GM12878 (cell line): ENCODE results near the gene MBOAT7. TPM values are rescaled to one million over a fixed set of nuclear protein-coding genes. Genes with fewer than 3 reads are reported as not detected.
"Not testable (repeated sequence)": the region's sequence is repeated elsewhere in the genome, so short reads cannot be mapped to it uniquely, and the experiment has no call there.

Source experiments
- ATAC-seq: fragments of 200-7000 bp; cut with Tn5 transposase; 3 replicates; pipeline ENCODE4 v1.9.1; 2020; ENCODE audit warnings: mild to moderate bottlenecking, moderate library complexity
- BruUV-seq: library from RNA; stranded (reverse); fragments of 400-500 nt; replicated peaks from 2 replicates; lab custom pipeline; 2021; lab: Mats Ljungman, UMichigan
- CTCF ChIA-PET: fragments of 300-600 bp; sonication (Branson Sonifier 250); formaldehyde crosslinking; extraction: SDS; loops from one replicate; lab custom pipeline; 2021; ENCODE audit warnings: inconsistent platforms; lab: Yijun Ruan, JAX
- POLR2A ChIA-PET: fragments of 350-600 bp; formaldehyde crosslinking; extraction: SDS; loops from one replicate; lab custom pipeline; 2021; ENCODE audit warnings: inconsistent platforms; lab: Charles Lee
- RAD21 ChIA-PET: fragments of 300-600 bp; sonication (Branson Sonifier 250); formaldehyde crosslinking; loops from one replicate; lab custom pipeline; 2023; ENCODE audit warnings: antibody characterized with exemption; ENCODE audit not compliant: unreplicated experiment; lab: Charles Lee
- SMC1A ChIA-PET: fragments of 300-600 bp; sonication (Branson Sonifier 250); formaldehyde crosslinking; loops from one replicate; lab custom pipeline; 2023; ENCODE audit not compliant: unreplicated experiment, uncharacterized antibody; lab: Charles Lee
- DNase-seq: peaks from one replicate; pipeline ENCODE4 v3.0.0-alpha.2; 2011; ENCODE audit warnings: low read depth, low spot score
- FAIRE-seq: peaks from 3 replicates; lab custom pipeline; 2011; peaks lifted over from hg19 to GRCh38; lab: Jason Lieb, UNC
- H2AFZ ChIP-seq: 2 replicates; pipeline ENCODE4 v1.6.0; 2011; ENCODE audit warnings: low read depth, low read length, control low read depth; ENCODE audit not compliant: control insufficient read depth
- H3K27ac ChIP-seq: 2 replicates; pipeline ENCODE4 v1.5.1; 2011; ENCODE audit warnings: control low read depth; ENCODE audit not compliant: control insufficient read depth, insufficient read depth
- H3K27me3 ChIP-seq, 2 experiments: replicated peaks in 1 of 2; 2 replicates each; pipeline versions ENCODE4 v1.6.0 to v1.6.1; 2011; ENCODE audit warnings: low read length in 1 of 2; ENCODE audit not compliant: control insufficient read depth in 2 of 2, insufficient read depth in 2 of 2
- H3K36me3 ChIP-seq, 2 experiments: 2 replicates each; pipeline ENCODE4 v1.5.1; 2011; ENCODE audit warnings: low read length in 1 of 2; ENCODE audit not compliant: control insufficient read depth in 2 of 2, insufficient read depth in 2 of 2
- H3K4me1 ChIP-seq: 2 replicates; pipeline ENCODE4 v1.6.1; 2011; ENCODE audit warnings: mild to moderate bottlenecking, low read length, moderate library complexity, mixed read lengths; ENCODE audit not compliant: control insufficient read depth, insufficient read depth
- H3K4me2 ChIP-seq: 2 replicates; pipeline ENCODE4 v1.6.0; 2011; ENCODE audit warnings: control low read depth; ENCODE audit not compliant: control insufficient read depth, insufficient read depth
- H3K4me3 ChIP-seq: fragments of 200-600 bp; sonication (generic); 2 replicates; pipeline ENCODE4 v1.5.1; 2016
- H3K79me2 ChIP-seq: 2 replicates; pipeline ENCODE4 v1.6.0; 2011; ENCODE audit warnings: low read length; ENCODE audit not compliant: control insufficient read depth, insufficient read depth
- H3K9ac ChIP-seq: 2 replicates; pipeline ENCODE4 v1.8.0; 2011; ENCODE audit warnings: low read length, control low read depth, mixed read lengths; ENCODE audit not compliant: control insufficient read depth, insufficient read depth
- H3K9me3 ChIP-seq: replicated peaks from 3 replicates; pipeline ENCODE4 v1.5.1; 2011; ENCODE audit warnings: mild to moderate bottlenecking, low read length; ENCODE audit not compliant: control insufficient read depth, insufficient read depth
- H4K20me1 ChIP-seq: 2 replicates; pipeline ENCODE4 v1.6.0; 2011; ENCODE audit not compliant: control insufficient read depth, insufficient read depth
- HDAC2 ChIP-seq: fragments of 200-600 bp; sonication (generic); IDR thresholded peaks from 2 replicates; pipeline ENCODE4 v1.6.1; 2017
- RAD51 ChIP-seq: fragments of 450-650 bp; IDR thresholded peaks from 2 replicates; pipeline ENCODE4 v1.6.1; 2016; ENCODE audit warnings: moderate library complexity, mild to moderate bottlenecking, inconsistent platforms
- TCF12 ChIP-seq: IDR thresholded peaks from 2 replicates; pipeline ENCODE4 v1.6.1; 2011; ENCODE audit warnings: low read depth, mild to moderate bottlenecking, low read length
- YY1 ChIP-seq: IDR thresholded peaks from 2 replicates; pipeline ENCODE4 v1.6.1; 2011; ENCODE audit warnings: low read depth, mild to moderate bottlenecking, low read length
- WGBS: methylation state at CpG from one replicate; pipeline ENCODE4 v1.1.6; 2016; ENCODE audit warnings: low lambda C conversion rate; ENCODE audit not compliant: insufficient replicate concordance, insufficient coverage; ENCODE audit errors: missing lambda C conversion rate; 5-methylcytosine and 5-hydroxymethylcytosine counted together
- in situ Hi-C: fragments of 300-500 bp; cut with MboI; formaldehyde crosslinking; loops from 9 replicates; pipeline ENCODE4 v1.14.3; 2018; ENCODE audit warnings: mixed read lengths
- intact Hi-C: fragments of 100-400 bp; cut with micrococcal nuclease; formaldehyde crosslinking; loops from one replicate; pipeline ENCODE4 v1.14.2; 2022; ENCODE audit not compliant: unreplicated experiment
- polyA plus RNA-seq, 11 experiments: library from polyadenylated mRNA; depleted of rRNA in 4 of 11; unstranded in 6 of 11; stranded (reverse) in 5 of 11; fragments of >200 nt; fragmentation: Nextera tagmentation in 4 of 11; fragmentation: Illumina TruSeq in 1 of 11; extraction: Ambion mirVana in 4 of 11; extraction: Trizol in 1 of 11; gene quantifications; 1 replicate in 1 of 11; 2 replicates in 10 of 11; pipeline versions ENCODE4 v1.2.1 to v1.2.3, GENCODE V29; 2011 to 2016; ENCODE audit warnings: inconsistent platforms in 2 of 11, missing spikeins in 2 of 11, low read depth in 1 of 11
- total RNA-seq, 4 experiments: library from RNA; depleted of rRNA in 3 of 4; stranded (reverse); fragments of >200 nt in 3 of 4; fragmentation: Illumina TruSeq in 1 of 4; extraction: Trizol in 1 of 4; gene quantifications; 2 replicates each; pipeline versions ENCODE4 v1.2.1 to v1.2.3, GENCODE V29; 2013 to 2021
- TF ChIP-seq, protein P1 (sequence below): fragments of 450-650 bp; IDR thresholded peaks from 2 replicates; pipeline ENCODE4 v1.6.1; 2017; ENCODE audit warnings: mild to moderate bottlenecking, moderate library complexity

Gene MBOAT7
- total and polyA plus RNA-seq, 10 of the 15 experiments (the other 5 are each of a cell fraction or from before 2014, with no cell fraction given), result 0.69 to 44.5 (median 21.7) TPM

GRCh38 chr19:54218960-54219661, 29.7 kb upstream of the MBOAT7 start (continued):
- TF ChIP-seq, protein P1, sequence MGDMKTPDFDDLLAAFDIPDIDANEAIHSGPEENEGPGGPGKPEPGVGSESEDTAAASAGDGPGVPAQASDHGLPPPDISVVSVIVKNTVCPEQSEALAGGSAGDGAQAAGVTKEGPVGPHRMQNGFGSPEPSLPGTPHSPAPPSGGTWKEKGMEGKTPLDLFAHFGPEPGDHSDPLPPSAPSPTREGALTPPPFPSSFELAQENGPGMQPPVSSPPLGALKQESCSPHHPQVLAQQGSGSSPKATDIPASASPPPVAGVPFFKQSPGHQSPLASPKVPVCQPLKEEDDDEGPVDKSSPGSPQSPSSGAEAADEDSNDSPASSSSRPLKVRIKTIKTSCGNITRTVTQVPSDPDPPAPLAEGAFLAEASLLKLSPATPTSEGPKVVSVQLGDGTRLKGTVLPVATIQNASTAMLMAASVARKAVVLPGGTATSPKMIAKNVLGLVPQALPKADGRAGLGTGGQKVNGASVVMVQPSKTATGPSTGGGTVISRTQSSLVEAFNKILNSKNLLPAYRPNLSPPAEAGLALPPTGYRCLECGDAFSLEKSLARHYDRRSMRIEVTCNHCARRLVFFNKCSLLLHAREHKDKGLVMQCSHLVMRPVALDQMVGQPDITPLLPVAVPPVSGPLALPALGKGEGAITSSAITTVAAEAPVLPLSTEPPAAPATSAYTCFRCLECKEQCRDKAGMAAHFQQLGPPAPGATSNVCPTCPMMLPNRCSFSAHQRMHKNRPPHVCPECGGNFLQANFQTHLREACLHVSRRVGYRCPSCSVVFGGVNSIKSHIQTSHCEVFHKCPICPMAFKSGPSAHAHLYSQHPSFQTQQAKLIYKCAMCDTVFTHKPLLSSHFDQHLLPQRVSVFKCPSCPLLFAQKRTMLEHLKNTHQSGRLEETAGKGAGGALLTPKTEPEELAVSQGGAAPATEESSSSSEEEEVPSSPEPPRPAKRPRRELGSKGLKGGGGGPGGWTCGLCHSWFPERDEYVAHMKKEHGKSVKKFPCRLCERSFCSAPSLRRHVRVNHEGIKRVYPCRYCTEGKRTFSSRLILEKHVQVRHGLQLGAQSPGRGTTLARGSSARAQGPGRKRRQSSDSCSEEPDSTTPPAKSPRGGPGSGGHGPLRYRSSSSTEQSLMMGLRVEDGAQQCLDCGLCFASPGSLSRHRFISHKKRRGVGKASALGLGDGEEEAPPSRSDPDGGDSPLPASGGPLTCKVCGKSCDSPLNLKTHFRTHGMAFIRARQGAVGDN, result no peak
- TF ChIP-seq HDAC2, result no peak

DNA sequence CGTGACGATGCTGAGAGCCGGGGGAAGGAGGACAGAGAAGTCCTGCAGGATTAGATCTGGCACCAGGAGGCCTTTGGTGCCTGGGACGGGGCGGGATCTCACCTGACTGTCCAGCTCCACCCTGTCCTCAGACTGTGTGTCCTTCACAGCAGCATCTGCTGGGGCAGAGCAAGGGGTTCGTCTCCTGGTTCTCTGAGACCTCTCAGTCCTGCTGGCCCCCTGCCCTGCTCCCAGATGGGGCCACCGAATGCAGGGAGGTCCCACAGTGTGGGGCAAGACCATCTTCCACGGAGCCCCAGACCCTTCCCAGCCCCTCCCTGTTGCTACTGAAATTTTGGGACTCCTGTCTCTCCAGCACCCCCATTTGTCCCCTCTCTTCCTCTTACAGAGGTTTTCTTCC, 28.9 kb upstream of the MBOAT7 start:
- no TSS peak for BruUV-seq
- no peak overlapping the region for H3K9ac ChIP-seq
- CTCF ChIA-PET, result no interaction called here
- H3K27ac ChIP-seq, result no peak overlapping the region
- in situ Hi-C loops, result no loop called here
- no peaks in the 10 kb centered on the region for H3K36me3 ChIP-seq
- no peaks in the 10 kb centered on the region for H3K9me3 ChIP-seq
- no peaks in the 10 kb centered on the region for H4K20me1 ChIP-seq
- H3K79me2 ChIP-seq, result no peaks in the 10 kb centered on the region
- DNase-seq, result no peak
- TF ChIP-seq RAD51 (no peak), TCF12 (no peak), YY1 (no peak)
- TF ChIP-seq, all 136 proteins: peak for 0
- RAD21 ChIA-PET, result no interaction called here
- no peak overlapping the region for H3K4me3 ChIP-seq
- no peak overlapping the region for H2AFZ ChIP-seq
- H3K27me3 ChIP-seq, result no peaks in the 10 kb centered on the region
- WGBS, result 45% methylated on average over 5 of the region's 8 CpGs
- FAIRE-seq, result no peak
- no peak for ATAC-seq
- SMC1A ChIA-PET, result no interaction called here
- H3K4me1 ChIP-seq, result no peaks in the 10 kb centered on the region
- no peak overlapping the region for H3K4me2 ChIP-seq
- POLR2A ChIA-PET, result no interaction called here
- intact Hi-C loops, result no loop called here

DNA sequence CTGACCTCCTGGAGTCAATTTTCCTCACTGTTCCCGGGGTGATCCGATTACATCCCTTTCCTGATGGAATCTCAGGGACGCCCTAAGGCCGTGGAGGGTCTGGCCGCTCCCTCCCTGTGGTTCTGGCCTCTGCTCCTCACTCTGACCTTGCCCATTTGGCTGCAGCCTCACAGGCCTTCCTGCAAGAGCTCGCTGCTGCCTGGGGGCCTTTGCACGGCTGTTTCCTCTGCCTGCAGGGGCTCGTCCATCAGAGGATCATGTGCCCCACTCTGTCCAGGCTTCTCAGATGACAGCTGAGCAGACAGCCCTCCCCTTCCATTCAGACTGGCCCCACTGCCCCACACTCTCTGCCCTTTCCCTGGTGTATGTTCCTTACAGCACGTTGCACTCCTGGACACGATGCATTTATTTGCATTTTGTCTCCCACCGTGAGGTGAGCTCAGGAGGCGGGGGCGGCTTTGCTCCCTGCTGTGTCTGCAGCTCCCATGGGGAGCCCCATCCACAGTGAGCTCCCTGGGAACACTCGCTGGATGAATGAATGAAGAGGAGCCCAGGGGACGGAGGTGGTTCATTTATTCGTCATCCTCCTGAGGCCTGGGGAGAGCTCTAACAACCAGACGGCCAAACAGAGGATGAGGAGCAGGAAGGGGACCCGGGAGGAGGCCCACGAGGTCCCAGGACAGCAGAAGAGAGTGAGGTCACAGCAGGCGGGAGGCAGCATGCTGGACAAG, 28.3 kb upstream of the MBOAT7 start:
- CTCF ChIA-PET, H3K27ac ChIP-seq, BruUV-seq, DNase-seq, POLR2A ChIA-PET, FAIRE-seq, RAD21 ChIA-PET, H4K20me1 ChIP-seq, intact Hi-C loops, SMC1A ChIA-PET, H3K9me3 ChIP-seq, H3K4me3 ChIP-seq, ATAC-seq, H3K4me1 ChIP-seq, H2AFZ ChIP-seq, H3K27me3 ChIP-seq, H3K79me2 ChIP-seq, in situ Hi-C loops, H3K36me3 ChIP-seq, H3K4me2 ChIP-seq, H3K9ac ChIP-seq: not testable (repeated sequence)
- WGBS, result 37% methylated on average over 14 of the region's 20 CpGs
